ENCODE results near the gene AXIN1. TPM values are rescaled to one million over a fixed set of nuclear protein-coding genes. Genes with fewer than 3 reads are reported as not detected.

Gene AXIN1
- total and polyA plus RNA-seq, 2 of the 8 experiments (the other 6 are each of a cell fraction or from before 2014, with no cell fraction given) = 12.5 to 41.9 TPM

- Histone ChIP-seq H4K20me1 (replicated peaks in 1 of 2; ENCODE audit: control insufficient read depth in 1 of 2, insufficient read depth in 2 of 2, low read length in 2 of 2) (peaks cover 0 to 3% of the 10 kb centered on the region in 2 experiments), H2AK5ac (ENCODE audit: low read depth, low read length) (no peak overlapping the region), H3K4ac (replicated peaks; ENCODE audit: insufficient read length, low read depth, low read length) (no peak overlapping the region), H4K91ac (replicated peaks; ENCODE audit: insufficient read length, low read length) (no peak overlapping the region), H3K18ac (ENCODE audit: extremely low read depth, low read length) (no peak overlapping the region), H3K14ac (ENCODE audit: insufficient read length) (no peak overlapping the region), H3K27ac (ENCODE audit: low read depth, low read length) (no peak overlapping the region), H3K4me2 (ENCODE audit: insufficient read depth in 1 of 2, low read depth in 2 of 2, low read length in 2 of 2) (no peak overlapping the region), H2BK5ac (ENCODE audit: low read depth, low read length) (no peak overlapping the region), H3K79me2 (ENCODE audit: control insufficient read depth in 1 of 2, insufficient read depth in 2 of 2, low read length in 2 of 2) (no peaks in the 10 kb centered on the region), H3K4me3 (ENCODE audit: extremely low read depth in 1 of 4, insufficient read depth in 2 of 4, low read depth in 3 of 4, low read length in 4 of 4) (no peak overlapping the region), H3K23me2 (ENCODE audit: low read depth, low read length) (no peaks in the 10 kb centered on the region), H3K4me1 (replicated peaks in 1 of 4; ENCODE audit: control insufficient read depth in 3 of 4, insufficient read depth in 4 of 4, low read length in 3 of 4) (no peaks in the 10 kb centered on the region; a peak in 2 of 7 replicates), H4K8ac (ENCODE audit: extremely low read depth, insufficient read depth, low read length) (no peak overlapping the region), H3K9me3 (ENCODE audit: insufficient read depth in 2 of 2, low read depth in 1 of 2, low read length in 1 of 2) (no peaks in the 10 kb centered on the region), H4K5ac (ENCODE audit: insufficient read length, low read depth, low read length) (no peak overlapping the region), H3K9ac (replicated peaks in 1 of 4; ENCODE audit: extremely low read depth in 1 of 4, low read depth in 3 of 4, low read length in 3 of 4) (no peak overlapping the region), H3K36me3 (ENCODE audit: control insufficient read depth in 2 of 4, insufficient read depth in 4 of 4, low read length in 3 of 4) (no peaks in the 10 kb centered on the region), H2BK20ac (ENCODE audit: low read length) (no peak overlapping the region), H2BK12ac (ENCODE audit: low read depth, low read length) (no peak overlapping the region), H2BK15ac (ENCODE audit: low read length) (no peak overlapping the region), H3K27me3 (replicated peaks in 1 of 4; ENCODE audit: control insufficient read depth in 3 of 4, extremely low read depth in 1 of 4, insufficient read depth in 3 of 4, low read length in 3 of 4) (no peaks in the 10 kb centered on the region), H3K56ac (replicated peaks; ENCODE audit: insufficient read length, low read depth, low read length) (no peak overlapping the region), H3K79me1 (ENCODE audit: low read depth, low read length) (no peaks in the 10 kb centered on the region), H3K23ac (ENCODE audit: insufficient read length) (no peak overlapping the region), H2AFZ (ENCODE audit: low read length) (no peak overlapping the region), H2BK120ac (replicated peaks; ENCODE audit: low read depth, low read length) (no peak overlapping the region)
- FAIRE-seq = no peak
- DNase-seq (ENCODE audit: low read depth in 1 of 2, low spot score in 2 of 2) = no peak
- CTCF ChIA-PET (ENCODE audit: partially characterized antibody) = no interaction called here
- TF ChIP-seq EGR1 (IDR thresholded peaks at IDR 0.05; ENCODE audit: borderline replicate concordance, low read depth, low read length) (no peak), SRF (IDR thresholded peaks at IDR 0.05; ENCODE audit: low read depth, low read length) (no peak), SIRT6 (IDR thresholded peaks at IDR 0.05; ENCODE audit: low read length) (no peak), TBP (IDR thresholded peaks at IDR 0.05; ENCODE audit: low read depth, low read length) (no peak), RNF2 (IDR thresholded peaks at IDR 0.05; ENCODE audit: borderline replicate concordance, low read depth, low read length, missing control alignments, poor library complexity, severe bottlenecking) (no peak), SP1 (IDR thresholded peaks at IDR 0.05; ENCODE audit: low read depth, low read length) (no peak), TCF12 (IDR thresholded peaks at IDR 0.05; ENCODE audit: low read depth, low read length) (no peak), MAX (IDR thresholded peaks at IDR 0.05) (no peak), SAP30 (IDR thresholded peaks at IDR 0.05; ENCODE audit: insufficient read depth, insufficient replicate concordance, low read length) (no peak), SIN3A (conservative IDR thresholded peaks at IDR 0.05 in 1 of 2, IDR thresholded peaks at IDR 0.05 in 1 of 2; ENCODE audit: low read depth in 1 of 2, low read length in 2 of 2) (no peak), CBX8 (IDR thresholded peaks at IDR 0.05; ENCODE audit: borderline replicate concordance, low read depth, low read length) (no peak)
- WGBS, 2 experiments (ENCODE audit: extremely low coverage in 1 of 2, insufficient coverage in 1 of 2, insufficient read length in 1 of 2, insufficient replicate concordance in 2 of 2, low coverage in 1 of 2, low lambda C conversion rate in 2 of 2, missing lambda C conversion rate in 1 of 2) = 96% methylated on average over 15 of the region's 19 CpGs; no CpG with 5 or more reads in 1 of the 2 experiments
- POLR2A ChIA-PET (ENCODE audit: partially characterized antibody) = interaction anchor here (0.9 to 1.3 kb wide), 2 partner anchors 131 to 172 kb away, joined by 3 read pairs; no protein-coding TSS in a partner anchor
Observed at GRCh38 chr16:359067-359763, 6.7 kb upstream of the AXIN1 start.
